B cell (primary cell): Measurements from ENCODE around the gene ATG7. TPM values are rescaled to one million over a fixed set of nuclear protein-coding genes. Genes with fewer than 3 reads are reported as not detected.

Experiments used
- ATAC-seq: fragments of 200-7000 bp; cut with Tn5 transposase; one replicate; pipeline ENCODE4 v1.10.0; 2021; ENCODE audit warnings: low read depth, mild to moderate bottlenecking, moderate number of reproducible peaks, moderate library complexity
- CTCF ChIA-PET: fragments of 350-600 bp; sonication (Branson Sonifier 250); formaldehyde crosslinking; loops from one replicate; lab custom pipeline; 2021; ENCODE audit warnings: antibody characterized with exemption, inconsistent platforms; lab: Charles Lee
- POLR2A ChIA-PET: fragments of 350-600 bp; sonication (Branson Sonifier 250); formaldehyde crosslinking; loops from one replicate; lab custom pipeline; 2021; ENCODE audit warnings: antibody characterized with exemption; lab: Charles Lee
- DNase-seq: peaks from one replicate; pipeline ENCODE4 v3.0.0; 2013
- H2AFZ ChIP-seq: 2 replicates; pipeline ENCODE4 v1.6.1; 2012; ENCODE audit warnings: mild to moderate bottlenecking, low read depth, low read length; ENCODE audit not compliant: insufficient read depth, poor library complexity, severe bottlenecking
- H3K27ac ChIP-seq, 2 donors: 1 replicate in 1 of 2; 2 replicates in 1 of 2; pipeline ENCODE4 v1.5.1; 2012 to 2013; ENCODE audit warnings: low read length in 2 of 2, mild to moderate bottlenecking in 2 of 2, moderate library complexity in 1 of 2
- H3K27me3 ChIP-seq, 4 experiments: fragments of 200-600 bp in 1 of 4; sonication (generic) in 1 of 4; replicated peaks in 1 of 4; 1 replicate in 2 of 4; 2 replicates in 2 of 4; pipeline versions ENCODE4 v1.6.1 to v1.7.0; 2013 to 2016; ENCODE audit warnings: low read length in 3 of 4, mild to moderate bottlenecking in 2 of 4, mixed read lengths in 1 of 4, moderate library complexity in 1 of 4; ENCODE audit not compliant: insufficient read depth in 4 of 4, control insufficient read depth in 3 of 4; ENCODE audit errors: control extremely low read depth in 1 of 4
- H3K36me3 ChIP-seq, 2 experiments: replicated peaks in 1 of 2; 1 replicate in 1 of 2; 2 replicates in 1 of 2; pipeline versions ENCODE4 v1.6.1 to v1.7.1; 2013; ENCODE audit warnings: low read length in 1 of 2; ENCODE audit not compliant: insufficient read depth in 2 of 2, control insufficient read depth in 1 of 2; ENCODE audit errors: control extremely low read depth in 1 of 2, extremely low read depth in 1 of 2
- H3K4me1 ChIP-seq, 2 donors: fragments of 200-600 bp in 1 of 2; sonication (generic) in 1 of 2; 1 replicate in 1 of 2; 2 replicates in 1 of 2; pipeline versions ENCODE4 v1.5.1 to v1.6.1; 2013 to 2017; ENCODE audit warnings: low read length in 2 of 2; ENCODE audit not compliant: control insufficient read depth in 2 of 2, insufficient read depth in 2 of 2
- H3K4me2 ChIP-seq: replicated peaks from 2 replicates; pipeline ENCODE3; 2012; ENCODE audit warnings: mild to moderate bottlenecking, low read depth, low read length; ENCODE audit not compliant: poor library complexity, severe bottlenecking
- H3K4me3 ChIP-seq, 5 experiments: fragments of 200-600 bp in 1 of 5; sonication (generic) in 1 of 5; 1 replicate in 3 of 5; 2 replicates in 2 of 5; pipeline versions ENCODE4 v1.5.1 to v1.7.0; 2011 to 2016; ENCODE audit warnings: low read length in 4 of 5, mild to moderate bottlenecking in 4 of 5, low read depth in 2 of 5, control low read depth in 1 of 5, moderate library complexity in 1 of 5; ENCODE audit not compliant: insufficient read depth in 1 of 5; ENCODE audit errors: control extremely low read depth in 1 of 5, extremely low read depth in 1 of 5
- H3K79me2 ChIP-seq: fragments of 200-600 bp; sonication (generic); one replicate; pipeline ENCODE4 v1.6.0; 2016; ENCODE audit warnings: low read length; ENCODE audit not compliant: control insufficient read depth, insufficient read depth
- H3K9ac ChIP-seq: fragments of 200-600 bp; sonication (generic); 2 replicates; pipeline ENCODE4 v1.6.1; 2017; ENCODE audit warnings: mild to moderate bottlenecking, low read length, moderate library complexity
- H3K9me3 ChIP-seq, 3 donors: one replicate each; pipeline versions ENCODE4 v1.6.1 to v1.7.1; 2013; ENCODE audit warnings: low read length in 2 of 3; ENCODE audit not compliant: control insufficient read depth in 2 of 3, insufficient read depth in 1 of 3; ENCODE audit errors: control extremely low read depth in 1 of 3
- H4K20me1 ChIP-seq: 2 replicates; pipeline ENCODE4 v1.6.0; 2012; ENCODE audit warnings: mild to moderate bottlenecking, low read length; ENCODE audit not compliant: insufficient read depth, control insufficient read depth, poor library complexity, severe bottlenecking
- H3K27ac Mint-ChIP-seq: one replicate; pipeline ENCODE4 v1.8.0; 2021; ENCODE audit warnings: mixed read lengths
- H3K27me3 Mint-ChIP-seq: one replicate; pipeline ENCODE4 v1.8.0; 2021; ENCODE audit warnings: mixed read lengths
- H3K4me1 Mint-ChIP-seq: one replicate; pipeline ENCODE4 v1.8.0; 2021; ENCODE audit warnings: mixed read lengths
- H3K4me3 Mint-ChIP-seq: one replicate; pipeline ENCODE4 v1.8.0; 2021; ENCODE audit warnings: mixed read lengths
- H3K9me3 Mint-ChIP-seq: one replicate; pipeline ENCODE4 v1.8.0; 2022; ENCODE audit warnings: mixed read lengths; ENCODE audit not compliant: insufficient read depth
- EZH2 ChIP-seq: IDR thresholded peaks from 2 replicates; pipeline ENCODE4 v1.6.1; 2012; ENCODE audit warnings: borderline replicate concordance, low read depth, mild to moderate bottlenecking, moderate library complexity, low read length; ENCODE audit not compliant: insufficient read depth, poor library complexity, severe bottlenecking
- WGBS: methylation state at CpG from one replicate; pipeline ENCODE4 v1.1.5; 2013; ENCODE audit warnings: missing lambda C conversion rate; ENCODE audit not compliant: insufficient coverage; 5-methylcytosine and 5-hydroxymethylcytosine counted together
- intact Hi-C: fragments of 100-400 bp; cut with micrococcal nuclease; formaldehyde crosslinking; loops from one replicate; pipeline ENCODE4 v1.10.0; 2022
- polyA plus RNA-seq: library from polyadenylated mRNA; depleted of rRNA; stranded (reverse); fragments of >200 nt; gene quantifications from 2 replicates; pipeline ENCODE4 v1.2.3, GENCODE V29; 2012
- total RNA-seq, 2 donors: library from RNA; stranded (reverse); fragments of 120-200 nt in 1 of 2; gene quantifications; 1 replicate in 1 of 2; 2 replicates in 1 of 2; pipeline versions ENCODE4 v1.2.3 to v1.2.4, GENCODE V29; 2013 to 2022
- TF ChIP-seq, protein P1 (sequence below): fragments of 200-600 bp; IDR thresholded peaks from one replicate; pipeline ENCODE4 v1.8.0; 2022; ENCODE audit warnings: antibody characterized with exemption, mild to moderate bottlenecking

ATG7 gene
- total and polyA plus RNA-seq, 2 donors (not counting 1 experiment from before 2014, with no cell fraction given) = 13.9 to 66.4 TPM

DNA sequence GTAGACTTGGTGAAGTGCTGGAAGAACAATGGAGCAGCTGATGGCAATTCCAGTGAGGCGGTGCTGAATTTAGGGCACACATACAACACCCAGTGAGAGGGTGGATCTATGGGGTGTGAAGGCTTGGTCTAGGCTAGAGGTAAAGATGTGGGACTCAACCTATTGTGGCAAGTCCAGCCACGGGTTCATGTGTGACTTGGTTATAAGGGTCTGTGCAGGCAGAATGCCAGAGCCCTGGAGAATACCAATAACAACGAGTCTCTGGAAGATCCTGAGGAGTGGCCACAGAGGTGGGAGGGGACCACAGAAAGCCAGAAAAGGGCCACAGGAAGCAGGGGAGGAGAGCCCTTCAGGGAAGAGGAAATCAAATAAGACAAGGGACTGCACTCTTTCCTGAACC, 316.6 kb downstream of the ATG7 start:
- Histone ChIP-seq H3K27ac (no peak overlapping the region), H3K27me3 (no peaks in the 10 kb centered on the region), H3K9me3 (no peaks in the 10 kb centered on the region), H3K4me2 (no peak overlapping the region), H4K20me1 (peaks cover 46% of the 10 kb centered on the region), H3K9ac (no peak overlapping the region), H3K79me2 (peaks cover 96% of the 10 kb centered on the region), H3K36me3 (peaks cover 0 to 10% of the 10 kb centered on the region in 2 experiments), H2AFZ (no peak overlapping the region), H3K4me1 (no peaks in the 10 kb centered on the region), H3K4me3 (no peak overlapping the region)
- Mint-ChIP-seq H3K27ac (peak overlapping the region; percentile 29), H3K4me1 (peaks cover 14% of the 10 kb centered on the region), H3K27me3 (no peaks in the 10 kb centered on the region), H3K9me3 (no peaks in the 10 kb centered on the region), H3K4me3 (no peak overlapping the region)
- DNase-seq = no peak
- ChIA-PET CTCF (no interaction called here), POLR2A (interaction anchor here (0.6 kb wide), 1 partner anchor 93 kb away, joined by 4 read pairs; no protein-coding TSS in a partner anchor)
- 70% methylated on average over 3 of the region's 3 CpGs for WGBS
- TF ChIP-seq EZH2 = no peak
- TF ChIP-seq, protein P1, sequence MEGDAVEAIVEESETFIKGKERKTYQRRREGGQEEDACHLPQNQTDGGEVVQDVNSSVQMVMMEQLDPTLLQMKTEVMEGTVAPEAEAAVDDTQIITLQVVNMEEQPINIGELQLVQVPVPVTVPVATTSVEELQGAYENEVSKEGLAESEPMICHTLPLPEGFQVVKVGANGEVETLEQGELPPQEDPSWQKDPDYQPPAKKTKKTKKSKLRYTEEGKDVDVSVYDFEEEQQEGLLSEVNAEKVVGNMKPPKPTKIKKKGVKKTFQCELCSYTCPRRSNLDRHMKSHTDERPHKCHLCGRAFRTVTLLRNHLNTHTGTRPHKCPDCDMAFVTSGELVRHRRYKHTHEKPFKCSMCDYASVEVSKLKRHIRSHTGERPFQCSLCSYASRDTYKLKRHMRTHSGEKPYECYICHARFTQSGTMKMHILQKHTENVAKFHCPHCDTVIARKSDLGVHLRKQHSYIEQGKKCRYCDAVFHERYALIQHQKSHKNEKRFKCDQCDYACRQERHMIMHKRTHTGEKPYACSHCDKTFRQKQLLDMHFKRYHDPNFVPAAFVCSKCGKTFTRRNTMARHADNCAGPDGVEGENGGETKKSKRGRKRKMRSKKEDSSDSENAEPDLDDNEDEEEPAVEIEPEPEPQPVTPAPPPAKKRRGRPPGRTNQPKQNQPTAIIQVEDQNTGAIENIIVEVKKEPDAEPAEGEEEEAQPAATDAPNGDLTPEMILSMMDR = no peak
- ATAC-seq = no peak
- intact Hi-C loops = no loop called here

DNA sequence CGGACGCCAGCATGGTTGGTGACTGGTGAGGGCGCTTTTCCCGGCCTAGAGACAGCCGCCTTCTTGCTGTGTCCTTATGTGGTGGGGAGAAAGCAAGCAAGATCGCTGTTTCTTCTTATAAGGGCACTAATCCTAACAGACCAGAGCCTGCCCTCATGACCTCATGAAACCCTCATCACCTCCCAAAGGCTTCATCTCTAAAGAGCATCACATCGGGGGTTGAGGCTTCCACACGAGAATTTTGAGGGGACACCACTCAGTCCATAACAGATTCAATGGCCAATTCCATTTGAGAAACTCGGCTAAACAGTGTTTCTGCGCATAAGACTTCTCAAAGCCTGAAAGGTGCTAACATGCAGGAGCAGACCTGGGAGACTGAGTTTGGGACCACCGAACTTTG, 317.5 kb downstream of the ATG7 start:
- Mint-ChIP-seq H3K27me3 (no peaks in the 10 kb centered on the region), H3K4me1 (peaks cover 10% of the 10 kb centered on the region), H3K4me3 (no peak overlapping the region), H3K27ac (no peak overlapping the region), H3K9me3 (no peaks in the 10 kb centered on the region)
- Histone ChIP-seq H3K36me3 (peaks cover 0 to 10% of the 10 kb centered on the region in 2 experiments), H3K27me3 (no peaks in the 10 kb centered on the region), H3K4me2 (no peak overlapping the region), H2AFZ (no peak overlapping the region), H3K79me2 (peaks cover 99% of the 10 kb centered on the region), H3K4me1 (no peaks in the 10 kb centered on the region), H3K4me3 (no peak overlapping the region), H4K20me1 (peaks cover 54% of the 10 kb centered on the region), H3K9ac (no peak overlapping the region), H3K27ac (no peak overlapping the region), H3K9me3 (no peaks in the 10 kb centered on the region)
- DNase-seq (no peak), ATAC-seq (no peak)
- CTCF ChIA-PET = no interaction called here
- intact Hi-C loops = no loop called here
- TF ChIP-seq EZH2 = no peak
- TF ChIP-seq, protein P1 = no peak
- WGBS = 75% methylated on average over 5 of the region's 11 CpGs
- POLR2A ChIA-PET = no interaction called here
